Measurements from ENCODE around the gene AP1G2. TPM values are rescaled to one million over a fixed set of nuclear protein-coding genes. Genes with fewer than 3 reads are reported as not detected.

The AP1G2 gene
- total and polyA plus RNA-seq, 2 donors (not counting 1 experiment from before 2014, with no cell fraction given): 648 to 1,185 TPM

- H3K27me3 Mint-ChIP-seq: no peaks in the 10 kb centered on the region
- H3K4me2 ChIP-seq (replicated peaks; ENCODE audit: low read depth, low read length, poor library complexity, severe bottlenecking): no peak overlapping the region
- no peaks in the 10 kb centered on the region for H4K20me1 ChIP-seq (ENCODE audit: control insufficient read depth, insufficient read depth, low read length, poor library complexity, severe bottlenecking)
- no peaks in the 10 kb centered on the region for H3K27me3 ChIP-seq (replicated peaks in 1 of 4; ENCODE audit: control extremely low read depth in 1 of 4, control insufficient read depth in 3 of 4, insufficient read depth in 4 of 4, low read length in 3 of 4)
- intact Hi-C loops (cut with micrococcal nuclease): no loop called here
- no peak overlapping the region for H3K9ac ChIP-seq (ENCODE audit: low read length)
- no peaks in the 10 kb centered on the region for H3K9me3 Mint-ChIP-seq (ENCODE audit: insufficient read depth)
- TF ChIP-seq EZH2 (IDR thresholded peaks at IDR 0.05; ENCODE audit: borderline replicate concordance, insufficient read depth, low read depth, low read length, poor library complexity, severe bottlenecking): no peak
- no peak for TF ChIP-seq CTCF (IDR thresholded peaks at IDR 0.05)
- 96% methylated on average over 14 of the region's 16 CpGs for WGBS (ENCODE audit: insufficient coverage)
- H3K4me1 Mint-ChIP-seq: no peaks in the 10 kb centered on the region
- H3K4me3 Mint-ChIP-seq: no peak overlapping the region
- no peak overlapping the region for H2AFZ ChIP-seq (ENCODE audit: insufficient read depth, low read depth, low read length, poor library complexity, severe bottlenecking)
- ChIA-PET POLR2A (no interaction called here), CTCF (interaction anchor here (1.0 kb wide), 1 partner anchor 25 kb away, joined by 4 read pairs; no protein-coding TSS in a partner anchor)
- DNase-seq: no peak
- H3K36me3 ChIP-seq (replicated peaks in 1 of 2; ENCODE audit: control extremely low read depth in 1 of 2, control insufficient read depth in 1 of 2, extremely low read depth in 1 of 2, insufficient read depth in 2 of 2, low read length in 1 of 2): no peaks in the 10 kb centered on the region
- H3K27ac Mint-ChIP-seq: no peak overlapping the region
- no peak overlapping the region for H3K4me3 ChIP-seq (ENCODE audit: control extremely low read depth in 1 of 5, extremely low read depth in 1 of 5, insufficient read depth in 1 of 5, low read depth in 2 of 5, low read length in 4 of 5)
- no peaks in the 10 kb centered on the region for H3K79me2 ChIP-seq (ENCODE audit: control insufficient read depth, insufficient read depth, low read length)
- no peak for ATAC-seq (ENCODE audit: low read depth)
- no peaks in the 10 kb centered on the region for H3K9me3 ChIP-seq (ENCODE audit: control extremely low read depth in 1 of 3, control insufficient read depth in 2 of 3, insufficient read depth in 1 of 3, low read length in 2 of 3)
- no peaks in the 10 kb centered on the region for H3K4me1 ChIP-seq (ENCODE audit: control insufficient read depth in 2 of 2, insufficient read depth in 2 of 2, low read length in 2 of 2)
- H3K27ac ChIP-seq (ENCODE audit: low read length in 2 of 2): no peak overlapping the region
Measured at GRCh38 chr14:23533652-23534435, 33.7 kb downstream of the AP1G2 start.

- Histone ChIP-seq H3K9me3 (ENCODE audit: control extremely low read depth in 1 of 3, control insufficient read depth in 2 of 3, insufficient read depth in 1 of 3, low read length in 2 of 3) (no peaks in the 10 kb centered on the region), H3K27ac (ENCODE audit: low read length in 2 of 2) (no peak overlapping the region), H3K36me3 (replicated peaks in 1 of 2; ENCODE audit: control extremely low read depth in 1 of 2, control insufficient read depth in 1 of 2, extremely low read depth in 1 of 2, insufficient read depth in 2 of 2, low read length in 1 of 2) (no peaks in the 10 kb centered on the region), H3K4me1 (ENCODE audit: control insufficient read depth in 2 of 2, insufficient read depth in 2 of 2, low read length in 2 of 2) (no peaks in the 10 kb centered on the region), H3K9ac (ENCODE audit: low read length) (no peak overlapping the region), H3K79me2 (ENCODE audit: control insufficient read depth, insufficient read depth, low read length) (no peaks in the 10 kb centered on the region), H3K4me3 (ENCODE audit: control extremely low read depth in 1 of 5, extremely low read depth in 1 of 5, insufficient read depth in 1 of 5, low read depth in 2 of 5, low read length in 4 of 5) (no peak overlapping the region), H2AFZ (ENCODE audit: insufficient read depth, low read depth, low read length, poor library complexity, severe bottlenecking) (no peak overlapping the region), H3K27me3 (replicated peaks in 1 of 4; ENCODE audit: control extremely low read depth in 1 of 4, control insufficient read depth in 3 of 4, insufficient read depth in 4 of 4, low read length in 3 of 4) (no peaks in the 10 kb centered on the region), H3K4me2 (replicated peaks; ENCODE audit: low read depth, low read length, poor library complexity, severe bottlenecking) (no peak overlapping the region), H4K20me1 (ENCODE audit: control insufficient read depth, insufficient read depth, low read length, poor library complexity, severe bottlenecking) (no peaks in the 10 kb centered on the region)
- Mint-ChIP-seq H3K4me1 (no peaks in the 10 kb centered on the region), H3K4me3 (no peak overlapping the region), H3K27me3 (no peaks in the 10 kb centered on the region), H3K9me3 (ENCODE audit: insufficient read depth) (no peaks in the 10 kb centered on the region), H3K27ac (no peak overlapping the region)
- intact Hi-C loops (cut with micrococcal nuclease): no loop called here
- DNase-seq: no peak
- over 99% methylated on average over 7 of the region's 7 CpGs for WGBS (ENCODE audit: insufficient coverage)
- no peak for ATAC-seq (ENCODE audit: low read depth)
- POLR2A ChIA-PET: no interaction called here
- CTCF ChIA-PET: interaction anchor here (0.7 kb wide), 1 partner anchor 549 kb away, joined by 3 read pairs; no protein-coding TSS in a partner anchor
- TF ChIP-seq CTCF (IDR thresholded peaks at IDR 0.05) (no peak), EZH2 (IDR thresholded peaks at IDR 0.05; ENCODE audit: borderline replicate concordance, insufficient read depth, low read depth, low read length, poor library complexity, severe bottlenecking) (no peak)
Measured at GRCh38 chr14:23532658-23533057, 34.9 kb downstream of the AP1G2 start.
